ENCODE data around the gene C9orf43.
"Not testable (repeated sequence)": the region's sequence is repeated elsewhere in the genome, so short reads cannot be mapped to it uniquely, and the experiment has no call there.

Gene C9orf43

GRCh38 chr9:113381909-113382411 is 28.6 kb upstream of the C9orf43 start:
- DNase-seq, result peak; percentile 4 to 48

GRCh38 chr9:113386571-113387393 is 23.8 kb upstream of the C9orf43 start:
- no peak for DNase-seq

DNA sequence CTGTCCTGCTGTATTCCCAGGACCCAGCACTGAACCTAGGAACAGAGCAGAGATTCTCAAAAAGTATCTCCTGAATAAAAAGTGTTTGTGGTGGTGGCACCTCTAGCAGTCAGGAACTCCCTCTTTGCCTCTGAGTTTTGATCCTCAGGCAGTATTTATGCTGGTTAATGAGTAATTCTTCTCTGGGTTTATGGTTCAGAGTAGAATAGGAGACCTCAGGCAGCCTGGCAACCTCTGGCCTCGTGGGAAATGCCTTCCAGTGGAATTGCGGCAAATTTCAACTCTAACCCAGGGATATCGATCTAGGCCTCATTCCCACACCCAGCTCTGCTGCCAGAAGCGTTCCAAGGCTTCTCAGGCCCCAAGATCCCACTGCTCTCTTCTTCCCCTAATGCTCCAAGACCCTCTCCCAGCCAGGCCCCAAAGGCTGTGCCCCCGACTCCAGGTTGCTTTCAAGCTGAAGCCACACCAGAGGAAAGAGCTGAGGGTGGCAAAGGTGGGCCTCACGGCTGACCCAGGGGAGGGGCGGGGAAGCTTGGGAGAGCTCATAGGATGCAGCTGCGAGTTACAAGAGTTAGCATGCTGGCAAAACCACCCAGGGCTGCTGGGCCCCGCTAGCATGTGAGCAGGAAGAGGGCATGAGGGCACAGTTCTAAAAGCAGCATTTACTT is 22.9 kb upstream of the C9orf43 start:
- no peak for DNase-seq

DNA sequence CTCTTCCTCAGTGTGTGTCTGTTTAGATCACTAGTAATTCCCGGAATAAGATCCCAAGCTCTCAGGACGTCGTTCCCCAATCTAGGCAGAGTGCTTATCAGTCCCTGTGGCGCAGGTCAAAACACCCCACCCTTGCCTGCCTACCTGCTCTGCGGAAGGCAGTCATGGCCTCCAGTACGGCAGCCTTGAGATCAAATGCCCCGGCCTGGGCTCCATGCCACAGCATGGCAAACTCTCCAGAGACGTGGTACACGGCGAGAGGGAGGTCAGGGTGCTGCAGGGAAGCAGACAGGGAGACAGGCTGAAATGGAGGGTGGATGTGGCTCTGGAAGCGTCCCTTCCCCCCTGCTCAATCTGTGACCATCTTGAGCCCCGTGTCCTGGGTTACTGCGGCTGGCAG is 21.7 kb upstream of the C9orf43 start:
- DNase-seq, result no peak

- DNase-seq, result no peak
Measured at GRCh38 chr9:113389451-113389850, 21.1 kb upstream of the C9orf43 start.

DNA sequence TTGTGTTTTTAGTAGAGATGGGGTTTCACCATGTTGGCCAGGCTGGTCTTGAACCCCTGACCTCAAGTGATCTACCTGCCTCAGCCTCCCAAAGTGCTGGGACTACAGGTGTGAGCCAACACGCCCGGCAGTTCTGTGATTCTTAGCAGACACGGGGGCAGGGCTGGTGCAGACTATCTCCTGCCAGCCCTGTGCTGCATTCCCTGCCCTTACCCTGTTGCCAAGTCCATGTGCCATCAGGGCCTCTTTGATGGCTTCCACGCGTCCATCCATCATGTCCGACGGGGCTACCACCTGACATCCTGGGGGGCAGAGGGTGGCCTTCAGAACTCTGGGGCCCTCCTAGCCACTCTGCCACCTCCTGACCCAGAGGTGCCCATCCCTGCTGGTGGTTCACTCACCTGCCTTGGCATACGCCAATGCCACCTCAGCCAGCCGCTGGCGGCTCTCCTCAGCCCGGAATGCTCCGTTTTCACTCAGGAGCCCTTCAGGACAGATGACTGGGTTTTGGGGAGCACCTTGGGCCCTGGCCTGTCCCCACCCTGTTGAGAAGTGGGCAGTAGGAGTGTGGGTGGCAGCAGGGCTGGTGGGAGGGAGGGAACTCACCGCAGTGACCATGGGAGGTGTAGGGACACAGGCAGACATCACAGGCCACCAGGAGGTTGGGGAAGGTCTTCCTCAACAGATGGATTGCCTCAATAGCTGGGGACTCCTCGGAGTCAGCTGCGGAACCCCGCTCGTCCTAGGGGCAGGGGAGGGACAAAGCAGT is 20.2 kb upstream of the C9orf43 start:
- DNase-seq, result no peak

DNA sequence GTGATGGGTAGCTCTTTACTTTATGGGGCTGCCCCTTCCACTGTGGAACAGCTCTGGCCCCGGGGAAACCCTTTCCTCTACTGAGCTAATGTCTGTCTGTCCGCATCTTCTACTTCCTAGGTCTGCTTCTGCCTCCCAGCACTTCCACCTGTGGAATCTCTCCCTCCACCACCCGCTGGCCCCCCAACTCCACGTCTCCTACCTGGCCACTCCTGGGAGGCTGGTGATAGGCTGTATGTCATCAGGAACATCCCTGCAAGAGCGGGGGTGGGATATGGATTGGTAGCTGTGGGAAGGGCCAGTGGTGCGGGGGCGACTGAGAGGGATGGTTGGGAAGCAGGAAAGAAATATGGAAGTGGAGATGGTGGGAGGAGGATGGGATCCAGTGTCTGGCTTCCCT is 18.6 kb upstream of the C9orf43 start:
- DNase-seq, result no peak

- DNase-seq, result no peak
Measured at GRCh38 chr9:113393281-113393680, 17.3 kb upstream of the C9orf43 start.

- no peak for DNase-seq
Measured at GRCh38 chr9:113395000-113395861, 15.3 kb upstream of the C9orf43 start.

DNA sequence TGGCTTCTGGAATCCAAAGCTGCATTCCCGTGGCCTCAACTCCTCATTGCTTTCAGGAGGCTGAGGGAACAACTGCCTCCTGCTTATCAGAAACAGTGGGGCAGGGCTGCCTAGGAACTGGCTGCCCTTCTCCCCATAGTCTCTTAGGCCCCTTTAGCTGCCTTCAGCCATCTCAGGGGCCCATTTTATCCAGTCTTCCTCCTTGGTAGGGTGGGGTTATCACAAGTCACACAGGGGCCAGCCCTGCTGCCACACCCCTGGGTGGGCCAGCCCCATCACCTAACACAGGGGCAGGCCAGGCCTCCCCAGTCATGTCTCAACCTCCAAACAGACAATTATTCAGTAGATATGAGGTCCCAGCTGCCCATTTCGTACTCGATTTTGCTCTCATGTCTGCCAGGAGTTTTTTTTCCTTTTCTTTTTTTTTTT is 13.3 kb upstream of the C9orf43 start:
- DNase-seq, result no peak

GRCh38 chr9:113398796-113399195 is 11.8 kb upstream of the C9orf43 start:
- DNase-seq, result no peak

DNA sequence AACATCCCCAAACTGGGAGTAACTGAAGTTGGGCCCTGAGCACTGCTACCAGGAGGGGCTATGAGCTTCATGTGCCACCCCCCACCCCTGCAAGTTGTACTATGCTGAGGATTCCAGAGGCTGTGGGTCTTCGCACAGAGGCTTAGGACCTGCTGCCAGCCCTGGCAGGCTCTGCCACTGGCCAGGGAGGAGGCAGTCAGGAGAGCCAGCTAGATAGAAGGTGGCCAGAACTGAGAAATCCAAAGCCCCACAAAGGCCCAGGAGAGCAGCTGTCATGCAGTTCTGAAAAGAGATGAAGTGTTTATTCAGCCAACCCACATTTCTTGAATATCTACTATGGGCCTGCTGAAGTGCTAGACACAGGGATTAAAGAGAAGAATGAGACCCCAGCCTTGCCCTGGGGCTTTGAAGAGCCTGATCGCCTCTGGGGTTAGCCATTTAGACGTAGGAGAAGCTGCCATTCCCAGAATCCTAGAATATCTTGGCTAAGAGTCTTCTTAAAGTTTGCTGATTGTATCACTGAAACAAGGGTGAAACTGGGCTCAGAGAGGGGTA is 10.8 kb upstream of the C9orf43 start:
- no peak for DNase-seq

DNA sequence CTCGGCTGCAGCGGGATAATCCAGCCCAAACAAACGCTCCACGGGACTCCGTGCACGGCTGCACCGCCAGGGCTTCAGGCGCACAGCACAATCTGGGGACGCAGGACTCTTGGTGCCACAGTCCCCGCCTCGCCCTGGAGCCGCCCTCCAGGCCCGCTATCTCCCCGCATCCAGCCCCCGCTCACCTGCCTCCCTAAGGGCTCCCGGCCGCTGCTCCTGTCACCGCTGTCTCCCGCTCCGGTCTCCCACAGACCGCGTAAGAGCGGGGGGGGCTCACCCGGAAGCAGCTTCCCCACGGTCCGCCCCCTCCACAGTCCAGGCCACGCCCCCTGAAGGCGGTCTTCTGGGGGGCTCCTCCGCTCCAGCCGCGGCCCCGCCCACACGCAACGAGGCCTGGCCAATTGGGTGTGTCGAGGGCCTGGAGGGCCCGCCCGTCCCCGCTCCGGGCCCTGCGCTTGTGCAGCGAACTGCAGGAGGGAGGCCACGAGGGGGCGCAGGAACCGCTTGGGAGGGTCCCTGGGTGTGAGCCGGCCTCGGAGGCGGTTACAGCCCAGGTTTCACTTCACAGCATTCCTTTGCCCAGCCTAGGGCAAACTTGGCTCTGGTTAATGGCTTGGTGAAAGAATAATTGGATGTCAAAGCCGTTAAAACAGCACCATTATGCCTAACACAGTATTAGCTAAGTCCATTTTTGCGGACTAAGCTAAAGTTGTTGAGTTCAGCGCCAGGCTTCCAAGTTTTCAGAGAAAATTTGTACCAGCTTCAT is 9.3 kb upstream of the C9orf43 start, which contains the start of gene ALAD:
Gene ALAD, minus strand, starts transcription at position 258 of the 766 bp plus-strand sequence. CDS start 7,725 bp downstream, outside the sequence.
- DNase-seq, result peak; percentile 81 to 97

- DNase-seq, result no peak
Measured at GRCh38 chr9:113403646-113404045, 6.9 kb upstream of the C9orf43 start.

- not testable (repeated sequence) for DNase-seq
Measured at GRCh38 chr9:113406353-113406752, 4.2 kb upstream of the C9orf43 start.

GRCh38 chr9:113406873-113407511 is 3.6 kb upstream of the C9orf43 start:
- peak in 1 of 2 experiments; percentile 36 for DNase-seq

DNA sequence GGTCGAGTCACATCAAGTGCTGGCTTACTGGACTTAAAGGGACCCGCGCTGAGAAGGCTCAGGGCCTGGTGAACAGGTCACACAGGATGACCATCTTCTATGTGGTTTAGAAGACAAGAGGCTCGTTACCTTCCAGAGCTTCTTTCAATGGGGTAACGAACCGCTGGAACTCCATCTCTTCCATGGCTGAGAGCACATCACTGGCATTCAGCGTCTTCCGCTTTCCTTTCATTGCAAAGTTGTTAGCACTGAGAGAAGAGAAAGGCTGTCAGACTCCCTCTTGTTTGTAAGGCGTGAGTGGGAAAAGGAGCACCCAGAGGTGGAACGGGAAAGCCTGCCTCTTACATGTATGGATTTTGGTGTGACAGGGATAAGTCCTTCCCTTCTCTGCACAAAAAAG is 1.1 kb upstream of the C9orf43 start:
- no peak for DNase-seq

DNA sequence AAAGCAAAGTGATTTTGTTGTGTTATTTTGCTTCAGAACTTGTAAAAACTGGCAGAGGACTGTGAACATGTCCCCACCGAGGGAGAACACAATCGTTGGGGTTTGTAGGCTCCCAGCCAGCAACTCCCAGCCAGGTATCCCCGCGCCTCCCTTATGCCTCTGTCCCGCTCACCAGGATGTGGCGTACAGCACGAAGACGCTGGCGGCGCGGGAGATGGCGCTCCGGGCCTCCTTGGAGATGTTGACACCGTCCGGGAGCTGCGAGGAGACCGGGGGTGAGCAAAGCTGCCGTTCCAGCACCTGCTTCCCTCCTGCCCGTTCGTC is 702 bp upstream of the C9orf43 start:
- peak in 1 of 2 experiments; percentile 45 for DNase-seq

GRCh38 chr9:113416149-113416721 is 5.7 kb downstream of the C9orf43 start:
- DNase-seq, result no peak

GRCh38 chr9:113417370-113417769 is 6.8 kb downstream of the C9orf43 start:
- DNase-seq, result no peak
